ENCODE measurements around the gene SDK1. TPM values are rescaled to one million over a fixed set of nuclear protein-coding genes. Genes with fewer than 3 reads are reported as not detected.

The SDK1 gene
- total RNA-seq, 4 donors from 2014 or later, result under 0.01 to 16.2 (median 7.2) TPM

GRCh38 chr7:3780016-3780415, 479.0 kb downstream of the SDK1 start:
- Histone ChIP-seq H3K36me3 (no peaks in the 10 kb centered on the region), H3K4me1 (no peaks in the 10 kb centered on the region), H3K9me3 (peaks cover 0 to 7% of the 10 kb centered on the region in 2 donors), H3K4me3 (no peak overlapping the region), H3K27ac (no peak overlapping the region), H3K27me3 (no peaks in the 10 kb centered on the region)
- no peak for DNase-seq
- TF ChIP-seq POLR2A (IDR thresholded peaks at IDR 0.05) (no peak), CTCF (IDR thresholded peaks at IDR 0.05) (no peak)
- intact Hi-C loops (cut with DNase I; ENCODE audit: low total_unique reads), result no loop called here

DNA sequence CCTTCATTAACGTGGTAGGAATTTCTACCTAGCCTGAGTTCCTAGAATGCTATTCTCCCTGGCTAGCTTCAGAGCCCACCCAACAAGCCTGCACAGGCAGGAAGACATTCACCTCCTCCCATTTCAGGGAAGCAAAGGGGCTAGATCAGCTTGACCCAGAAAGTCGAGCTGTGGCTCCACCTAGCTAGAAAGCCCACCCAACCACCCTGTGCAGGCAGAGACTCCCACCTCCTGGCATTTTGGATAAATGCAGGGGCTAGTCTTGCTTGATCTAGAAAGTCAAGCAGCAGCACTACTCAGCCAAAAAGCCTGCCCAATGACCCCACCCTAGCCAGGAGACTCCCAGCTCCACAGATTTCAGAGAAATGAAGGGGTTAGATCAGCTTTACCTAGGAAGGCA, 479.5 kb downstream of the SDK1 start:
- Histone ChIP-seq H3K4me1 (no peaks in the 10 kb centered on the region), H3K9me3 (peaks cover 0 to 7% of the 10 kb centered on the region in 2 donors), H3K4me3 (no peak overlapping the region), H3K27me3 (no peaks in the 10 kb centered on the region), H3K27ac (no peak overlapping the region), H3K36me3 (no peaks in the 10 kb centered on the region)
- DNase-seq, result no peak
- intact Hi-C loops (cut with DNase I; ENCODE audit: low total_unique reads), result no loop called here
- no peak for TF ChIP-seq CTCF (IDR thresholded peaks at IDR 0.05)
- no peak for TF ChIP-seq POLR2A (IDR thresholded peaks at IDR 0.05)

DNA sequence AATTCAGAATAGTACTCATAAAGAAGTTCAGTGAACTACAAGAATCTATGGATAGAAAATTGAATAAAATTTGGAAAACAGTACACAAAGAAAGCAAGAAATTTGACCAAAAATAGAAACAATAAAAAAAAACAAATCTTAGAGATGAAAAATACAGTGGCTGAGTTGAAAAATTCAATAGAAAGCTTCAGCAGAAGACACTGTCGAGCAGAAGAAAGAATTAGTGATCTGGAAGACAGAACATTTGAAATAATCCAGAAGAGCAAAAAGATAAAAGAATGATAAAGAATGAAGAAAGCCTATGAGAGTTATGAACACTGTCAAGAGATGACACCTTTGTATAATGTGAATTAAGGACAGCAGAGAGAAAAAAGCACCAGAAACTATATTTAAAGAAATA, 480.6 kb downstream of the SDK1 start:
- Histone ChIP-seq H3K27me3 (no peaks in the 10 kb centered on the region), H3K4me1 (no peaks in the 10 kb centered on the region), H3K27ac (no peak overlapping the region), H3K4me3 (no peak overlapping the region), H3K36me3 (no peaks in the 10 kb centered on the region), H3K9me3 (peaks cover 0 to 7% of the 10 kb centered on the region in 2 donors)
- intact Hi-C loops (cut with DNase I; ENCODE audit: low total_unique reads), result no loop called here
- DNase-seq, result no peak
- TF ChIP-seq POLR2A (IDR thresholded peaks at IDR 0.05), result no peak
- TF ChIP-seq CTCF (IDR thresholded peaks at IDR 0.05), result no peak

DNA sequence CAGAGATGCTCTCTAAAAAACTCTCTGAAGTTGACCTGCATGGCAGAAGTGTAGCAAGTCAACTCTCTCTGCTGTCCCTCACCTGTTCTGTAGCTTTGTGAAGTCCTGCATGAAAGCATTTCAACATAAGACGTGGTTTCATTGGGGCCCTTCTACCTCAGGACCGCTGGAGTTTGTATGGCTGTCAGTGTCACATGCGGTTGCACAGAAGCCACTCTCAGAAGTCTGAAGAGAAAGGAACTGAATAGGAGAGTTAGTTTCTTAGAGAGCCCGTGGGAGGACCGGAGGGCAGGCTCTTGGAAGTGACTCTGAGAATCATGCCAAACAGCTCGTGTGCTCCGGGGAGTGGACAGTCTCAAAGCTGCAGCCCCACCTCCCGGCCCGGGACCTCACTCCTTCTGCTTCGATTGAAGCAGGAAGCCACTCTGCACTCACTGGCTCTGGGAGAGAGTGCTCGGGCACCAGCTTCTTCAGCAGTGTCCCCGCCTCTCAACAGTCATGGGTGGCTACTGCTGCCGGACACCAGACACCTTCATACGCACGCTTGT, 486.7 kb downstream of the SDK1 start:
- no peaks in the 10 kb centered on the region for H3K4me1 ChIP-seq
- TF ChIP-seq POLR2A (IDR thresholded peaks at IDR 0.05), result no peak
- no peak for TF ChIP-seq CTCF (IDR thresholded peaks at IDR 0.05)
- no peaks in the 10 kb centered on the region for H3K36me3 ChIP-seq
- intact Hi-C loops (cut with DNase I; ENCODE audit: low total_unique reads), result no loop called here
- no peak overlapping the region for H3K27ac ChIP-seq
- H3K27me3 ChIP-seq, result no peaks in the 10 kb centered on the region
- no peak overlapping the region for H3K4me3 ChIP-seq
- DNase-seq, result no peak
- H3K9me3 ChIP-seq, result no peaks in the 10 kb centered on the region

DNA sequence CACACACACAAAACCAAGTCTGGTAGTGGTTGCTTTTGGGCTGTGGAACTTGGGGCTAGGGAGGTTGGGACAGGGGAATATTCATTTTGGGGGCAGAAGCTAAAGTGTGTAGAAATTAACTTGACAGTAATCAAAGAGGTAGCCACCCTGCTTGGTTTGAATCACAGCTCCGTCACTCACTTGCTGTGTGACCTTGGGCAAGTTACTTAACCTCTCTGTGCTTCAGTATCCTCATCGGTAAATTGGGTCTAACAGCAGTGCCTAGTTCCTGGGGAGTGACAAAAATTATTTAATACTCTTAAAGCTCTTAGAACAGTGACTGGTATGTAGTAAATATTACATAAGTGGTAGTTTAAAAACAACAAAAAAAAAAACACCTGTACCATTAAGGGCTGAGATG, 489.8 kb downstream of the SDK1 start:
- no peak for DNase-seq
- Histone ChIP-seq H3K27me3 (no peaks in the 10 kb centered on the region), H3K27ac (no peak overlapping the region), H3K4me1 (no peaks in the 10 kb centered on the region), H3K36me3 (no peaks in the 10 kb centered on the region), H3K4me3 (no peak overlapping the region), H3K9me3 (no peaks in the 10 kb centered on the region)
- intact Hi-C loops (cut with DNase I; ENCODE audit: low total_unique reads), result no loop called here
- no peak for TF ChIP-seq POLR2A (IDR thresholded peaks at IDR 0.05)
- no peak for TF ChIP-seq CTCF (IDR thresholded peaks at IDR 0.05)

Measured in uterus (tissue), 4 donors.